Measurements from ENCODE around the gene FBXO4. TPM values are rescaled to one million over a fixed set of nuclear protein-coding genes. Genes with fewer than 3 reads are reported as not detected.

FBXO4 gene
- total RNA-seq, 4 donors from 2014 or later = 8.7 to 16.4 (median 9.9) TPM

DNA sequence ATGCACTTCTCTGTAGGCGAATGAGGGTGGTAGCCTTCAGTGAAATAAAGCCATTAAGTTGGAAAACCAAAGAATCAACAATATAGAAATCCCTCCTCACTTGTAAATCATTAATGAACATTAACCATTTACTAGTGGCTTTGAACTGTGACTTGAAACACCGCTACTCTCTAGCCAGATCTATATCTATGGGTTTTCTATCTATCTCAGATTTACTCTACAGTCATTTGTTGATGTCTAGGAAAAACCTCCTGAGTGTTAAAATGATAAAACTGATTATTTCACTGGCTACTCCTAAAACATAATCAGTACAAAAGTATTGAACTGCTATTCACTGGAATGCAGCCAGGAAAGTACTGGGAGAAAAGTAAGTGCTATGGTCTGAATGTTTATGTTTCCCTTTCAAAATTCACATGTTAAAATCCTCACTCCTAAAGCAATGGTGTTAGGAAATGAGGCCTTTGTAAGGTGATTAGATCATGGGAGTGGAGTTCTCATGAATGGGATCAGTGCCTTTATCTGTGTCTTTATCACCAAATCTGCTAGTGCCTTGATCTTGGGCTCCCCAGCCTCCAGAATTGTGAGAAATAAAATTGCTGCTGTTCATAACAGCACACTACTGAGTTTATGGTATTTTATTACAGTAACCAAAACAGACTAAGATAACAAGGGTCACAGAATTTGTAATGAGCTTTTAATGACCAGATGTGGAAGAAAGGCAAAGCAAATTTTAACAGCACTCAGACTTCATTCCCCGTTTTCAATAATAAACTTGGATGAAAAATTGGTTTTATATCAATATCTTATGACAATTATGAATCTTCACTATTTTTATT, 46.2 kb upstream of the FBXO4 start:
- peaks cover 3% of the 10 kb centered on the region for H3K4me1 ChIP-seq
- TF ChIP-seq POLR2A (IDR thresholded peaks at IDR 0.05) (no peak), EP300 (IDR thresholded peaks at IDR 0.05) (no peak), POLR2AphosphoS5 (IDR thresholded peaks at IDR 0.05) (no peak)
- TF ChIP-seq, protein P1, sequence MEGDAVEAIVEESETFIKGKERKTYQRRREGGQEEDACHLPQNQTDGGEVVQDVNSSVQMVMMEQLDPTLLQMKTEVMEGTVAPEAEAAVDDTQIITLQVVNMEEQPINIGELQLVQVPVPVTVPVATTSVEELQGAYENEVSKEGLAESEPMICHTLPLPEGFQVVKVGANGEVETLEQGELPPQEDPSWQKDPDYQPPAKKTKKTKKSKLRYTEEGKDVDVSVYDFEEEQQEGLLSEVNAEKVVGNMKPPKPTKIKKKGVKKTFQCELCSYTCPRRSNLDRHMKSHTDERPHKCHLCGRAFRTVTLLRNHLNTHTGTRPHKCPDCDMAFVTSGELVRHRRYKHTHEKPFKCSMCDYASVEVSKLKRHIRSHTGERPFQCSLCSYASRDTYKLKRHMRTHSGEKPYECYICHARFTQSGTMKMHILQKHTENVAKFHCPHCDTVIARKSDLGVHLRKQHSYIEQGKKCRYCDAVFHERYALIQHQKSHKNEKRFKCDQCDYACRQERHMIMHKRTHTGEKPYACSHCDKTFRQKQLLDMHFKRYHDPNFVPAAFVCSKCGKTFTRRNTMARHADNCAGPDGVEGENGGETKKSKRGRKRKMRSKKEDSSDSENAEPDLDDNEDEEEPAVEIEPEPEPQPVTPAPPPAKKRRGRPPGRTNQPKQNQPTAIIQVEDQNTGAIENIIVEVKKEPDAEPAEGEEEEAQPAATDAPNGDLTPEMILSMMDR (IDR thresholded peaks at IDR 0.05) = no peak
- no peaks in the 10 kb centered on the region for H3K9me3 ChIP-seq
- WGBS = 79% methylated on average over 3 of the region's 3 CpGs
- H3K27me3 ChIP-seq = no peaks in the 10 kb centered on the region
- DNase-seq (ENCODE audit: low spot score in 2 of 2) = no peak
- H3K27ac ChIP-seq = no peak overlapping the region
- no peaks in the 10 kb centered on the region for H3K36me3 ChIP-seq
- no peak overlapping the region for H3K4me3 ChIP-seq

DNA sequence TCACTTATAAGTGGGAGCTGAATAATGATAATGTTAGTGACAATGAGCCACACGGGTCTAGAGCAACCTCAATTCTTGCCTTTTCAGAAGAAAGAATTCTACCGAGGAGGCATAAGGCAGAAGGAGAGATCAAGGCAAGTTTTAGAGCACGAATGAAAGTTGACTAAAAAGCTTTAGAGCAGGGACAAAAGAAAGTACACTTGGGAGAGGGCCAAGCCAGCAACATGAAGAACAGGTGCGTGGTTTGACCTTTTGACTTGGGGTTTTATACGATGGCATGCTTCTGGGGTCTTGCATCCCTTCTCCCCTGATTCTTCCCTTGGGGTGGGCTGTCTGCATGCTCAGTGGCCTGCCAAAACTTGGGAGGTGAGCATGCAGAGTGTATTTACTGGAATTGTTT, 42.3 kb upstream of the FBXO4 start:
- Histone ChIP-seq H3K27ac (no peak overlapping the region), H3K9me3 (no peaks in the 10 kb centered on the region), H3K36me3 (no peaks in the 10 kb centered on the region), H3K4me1 (no peaks in the 10 kb centered on the region), H3K4me3 (no peak overlapping the region), H3K27me3 (no peaks in the 10 kb centered on the region)
- WGBS = 79% methylated on average over 5 of the region's 5 CpGs
- TF ChIP-seq, protein P1 (IDR thresholded peaks at IDR 0.05) = no peak
- TF ChIP-seq POLR2A (IDR thresholded peaks at IDR 0.05) = no peak
- no peak for TF ChIP-seq EP300 (IDR thresholded peaks at IDR 0.05)
- no peak for TF ChIP-seq POLR2AphosphoS5 (IDR thresholded peaks at IDR 0.05)
- DNase-seq (ENCODE audit: low spot score in 2 of 2) = no peak

DNA sequence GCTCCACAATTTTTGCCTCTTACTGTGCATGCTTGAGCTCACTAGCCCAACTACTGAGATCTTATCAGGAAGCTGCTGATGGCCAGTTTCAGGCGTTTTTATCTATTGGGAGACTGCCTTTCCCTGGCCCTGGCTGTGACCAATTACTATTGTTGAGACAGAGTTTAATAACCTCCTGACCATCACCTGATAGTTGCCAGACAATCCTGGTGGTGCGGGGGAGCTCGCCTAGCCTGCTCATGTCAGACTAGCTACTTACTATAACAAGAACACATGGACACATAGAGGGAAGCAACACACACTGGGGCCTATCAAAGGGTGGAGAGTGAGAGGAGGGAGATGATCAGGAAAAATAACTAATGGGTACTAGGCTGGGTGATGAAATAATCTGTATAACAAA, 41.8 kb upstream of the FBXO4 start:
- Histone ChIP-seq H3K4me1 (no peaks in the 10 kb centered on the region), H3K27me3 (no peaks in the 10 kb centered on the region), H3K36me3 (no peaks in the 10 kb centered on the region), H3K27ac (no peak overlapping the region), H3K4me3 (no peak overlapping the region), H3K9me3 (no peaks in the 10 kb centered on the region)
- TF ChIP-seq POLR2AphosphoS5 (IDR thresholded peaks at IDR 0.05) = no peak
- TF ChIP-seq, protein P1 (IDR thresholded peaks at IDR 0.05) = no peak
- 65% methylated on average over 3 of the region's 3 CpGs for WGBS
- DNase-seq (ENCODE audit: low spot score in 2 of 2) = no peak

DNA sequence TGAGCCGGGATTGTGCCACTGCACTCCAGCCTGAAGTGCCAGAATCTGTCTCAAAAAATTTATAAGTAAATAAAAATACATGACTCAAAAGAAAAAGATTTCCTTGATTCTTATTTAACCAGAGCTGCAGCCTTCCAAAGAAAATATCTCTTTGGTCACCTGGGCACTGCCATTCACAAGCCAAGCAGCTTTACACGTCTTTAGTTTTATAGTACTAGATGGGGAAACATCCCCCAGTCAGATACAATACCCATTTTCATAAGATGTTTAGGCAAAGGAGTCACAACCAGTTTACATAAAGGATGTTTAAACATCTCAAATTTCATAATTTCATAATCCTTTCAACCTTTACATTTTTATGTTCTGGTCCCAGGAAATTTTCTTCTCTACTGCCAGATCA, 41.1 kb upstream of the FBXO4 start:
- H3K4me3 ChIP-seq = no peak overlapping the region
- 90% methylated on average over 2 of the region's 2 CpGs for WGBS
- no peaks in the 10 kb centered on the region for H3K9me3 ChIP-seq
- H3K27me3 ChIP-seq = no peaks in the 10 kb centered on the region
- no peaks in the 10 kb centered on the region for H3K4me1 ChIP-seq
- no peak for DNase-seq (ENCODE audit: low spot score in 2 of 2)
- no peaks in the 10 kb centered on the region for H3K36me3 ChIP-seq
- TF ChIP-seq, protein P1 (IDR thresholded peaks at IDR 0.05) = no peak
- TF ChIP-seq EP300 (IDR thresholded peaks at IDR 0.05) (no peak), POLR2AphosphoS5 (IDR thresholded peaks at IDR 0.05) (no peak), POLR2A (IDR thresholded peaks at IDR 0.05) (no peak)
- no peak overlapping the region for H3K27ac ChIP-seq

DNA sequence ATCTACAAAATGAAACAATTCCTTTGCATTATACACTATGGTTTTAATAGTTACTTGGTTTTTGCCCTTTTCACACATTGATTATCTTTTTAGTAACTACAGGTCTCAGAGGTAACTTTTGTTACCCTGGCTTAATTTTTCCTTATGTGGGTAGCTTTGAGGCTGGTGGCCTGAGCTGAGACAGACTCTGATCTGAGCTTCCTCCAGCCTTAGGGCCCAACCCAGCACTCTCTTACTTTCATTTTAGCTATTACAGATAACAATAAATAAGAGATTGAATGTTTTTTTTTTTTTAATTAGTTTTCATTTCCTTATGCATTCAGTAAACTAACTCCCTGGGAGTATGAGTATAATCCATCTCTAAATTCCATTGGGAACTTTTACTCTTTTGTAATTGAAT, 39.8 kb upstream of the FBXO4 start:
- TF ChIP-seq, protein P1 (IDR thresholded peaks at IDR 0.05) = no peak
- no peak for TF ChIP-seq POLR2AphosphoS5 (IDR thresholded peaks at IDR 0.05)
- no peak for TF ChIP-seq EP300 (IDR thresholded peaks at IDR 0.05)
- TF ChIP-seq POLR2A (IDR thresholded peaks at IDR 0.05) = no peak
- Histone ChIP-seq H3K9me3 (no peaks in the 10 kb centered on the region), H3K27ac (no peak overlapping the region), H3K4me1 (no peaks in the 10 kb centered on the region), H3K4me3 (no peak overlapping the region), H3K36me3 (no peaks in the 10 kb centered on the region), H3K27me3 (no peaks in the 10 kb centered on the region)
- no peak for DNase-seq (ENCODE audit: low spot score in 2 of 2)

All from suprapubic skin (tissue), 4 donors.